HL-60/S4 (cell line): ENCODE results near the gene IL1RAPL1.

Source experiments
- in situ Hi-C: fragments of 300-500 bp; cut with MboI; formaldehyde crosslinking; loops from 2 replicates; pipeline ENCODE4 v1.14.3; 2022; ENCODE audit warnings: low sequenced_read_pairs

Gene IL1RAPL1

DNA sequence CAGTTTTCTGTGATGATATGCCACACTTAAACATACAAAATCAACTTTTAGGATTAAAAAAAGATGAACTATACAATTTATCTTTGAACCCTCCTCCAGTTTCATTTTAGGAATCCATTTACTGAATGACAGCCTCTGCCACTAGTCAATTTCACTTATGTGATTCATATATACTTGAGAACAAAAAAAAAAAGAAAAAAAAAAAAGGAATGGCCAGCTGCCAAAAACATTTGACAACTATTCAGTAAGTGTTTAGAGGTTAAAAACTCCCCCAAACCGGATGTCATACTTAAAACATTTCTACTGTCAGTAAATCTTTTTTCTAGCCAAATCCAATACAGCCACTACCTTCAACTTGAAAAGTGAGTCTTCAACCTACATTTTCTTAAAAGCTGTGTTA lies 1361.4 kb downstream of the IL1RAPL1 start:
- in situ Hi-C loops, result no loop called here

DNA sequence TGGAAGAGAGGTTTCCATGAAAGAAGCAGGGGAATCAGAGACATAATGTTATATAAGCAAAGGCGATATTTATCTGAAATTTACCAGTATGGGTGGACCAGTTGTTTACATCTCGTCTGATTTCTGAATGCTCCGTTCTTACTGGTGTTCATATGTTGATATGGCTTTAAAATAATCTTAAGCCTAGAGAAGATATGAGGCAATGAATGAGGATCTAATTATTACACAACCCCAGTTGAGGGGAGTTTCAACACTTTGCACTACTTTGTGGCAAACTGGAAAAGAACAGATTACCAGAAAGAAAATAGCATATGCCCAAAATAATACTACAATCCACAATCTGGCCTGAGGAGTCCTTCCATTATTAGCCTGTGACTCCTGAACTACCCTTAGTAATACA lies 1364.8 kb downstream of the IL1RAPL1 start:
- in situ Hi-C loops, result no loop called here

GRCh38 chrX:29962061-29962460 lies 1374.8 kb downstream of the IL1RAPL1 start:
- in situ Hi-C loops, result no loop called here

GRCh38 chrX:29965634-29966033 lies 1378.4 kb downstream of the IL1RAPL1 start:
- in situ Hi-C loops, result no loop called here

DNA sequence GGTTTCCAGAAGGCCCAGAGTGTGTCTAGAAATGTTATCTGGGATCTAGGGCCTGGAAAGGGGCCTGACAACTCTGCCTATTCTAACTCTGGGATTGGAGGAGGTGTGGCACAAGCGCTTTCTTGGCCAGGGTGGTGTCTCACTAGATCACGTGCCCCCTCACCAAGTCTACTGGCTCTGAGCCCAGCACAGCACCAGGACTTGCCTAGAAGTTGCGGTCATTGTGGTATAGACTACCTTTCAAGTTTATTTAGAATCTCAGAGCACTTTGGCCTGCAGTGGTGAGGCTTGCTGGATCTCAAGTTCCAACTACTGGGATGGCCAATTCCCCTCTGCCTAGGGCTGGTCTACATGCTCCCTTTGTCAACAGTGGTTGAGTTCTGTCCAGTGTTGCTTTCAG lies 1404.8 kb downstream of the IL1RAPL1 start:
- in situ Hi-C loops, result no loop called here

- in situ Hi-C loops, result no loop called here
Measured at GRCh38 chrX:30005813-30006212, 1418.6 kb downstream of the IL1RAPL1 start.
